Epithelial cell of esophagus (primary cell): Measurements from ENCODE around the gene CEP192.

ENCODE experiments used
- DNase-seq: peaks from one replicate; pipeline ENCODE4 v3.0.0; 2010; ENCODE audit warnings: low read depth
- H3K4me3 ChIP-seq: 2 replicates; pipeline ENCODE4 v1.5.1; 2011; ENCODE audit warnings: mild to moderate bottlenecking, low read length, control low read depth
- CTCF ChIP-seq: IDR thresholded peaks from 2 replicates; pipeline ENCODE4 v1.5.1; 2011; ENCODE audit warnings: low read depth, mild to moderate bottlenecking, low read length, control low read depth, inconsistent platforms; ENCODE audit not compliant: insufficient read depth; ENCODE audit errors: missing control alignments

CEP192 gene

DNA sequence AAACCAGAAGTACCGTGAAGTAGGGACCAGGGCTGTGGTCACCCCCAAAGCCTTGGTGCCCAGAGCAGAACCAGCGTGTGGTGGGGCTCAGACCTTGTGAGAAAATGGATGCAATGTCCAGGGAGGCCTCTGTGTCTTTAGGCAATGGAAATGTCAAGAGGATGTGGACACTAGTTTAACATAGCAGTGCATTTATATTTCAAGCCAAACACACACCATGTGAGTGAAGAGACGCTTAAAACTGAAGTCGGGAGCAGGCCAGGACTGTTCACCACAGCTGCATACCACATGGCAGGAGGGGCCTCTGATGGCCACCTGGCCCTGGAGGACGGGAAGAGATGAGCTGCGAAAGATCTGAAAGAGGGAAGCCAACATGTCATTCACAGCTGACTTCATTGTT is 140.1 kb downstream of the CEP192 start:
- no peak for DNase-seq

GRCh38 chr18:13134551-13135401 is 143.6 kb downstream of the CEP192 start:
- DNase-seq: no peak
- TF ChIP-seq CTCF: no peak
- no peak overlapping the region for H3K4me3 ChIP-seq

More for the DNA sequence above, 140.1 kb downstream of the CEP192 start:
- TF ChIP-seq CTCF: no peak
- H3K4me3 ChIP-seq: no peak overlapping the region

- TF ChIP-seq CTCF: no peak
- DNase-seq: peak; percentile 24
- H3K4me3 ChIP-seq: peak overlapping the region; percentile 48
Measured at GRCh38 chr18:13136056-13136903, 145.1 kb downstream of the CEP192 start.

GRCh38 chr18:13136904-13137669 is 145.9 kb downstream of the CEP192 start:
- peak overlapping the region; percentile 48 for H3K4me3 ChIP-seq
- no peak for TF ChIP-seq CTCF
- peak; percentile 18 for DNase-seq

- TF ChIP-seq CTCF: no peak
- H3K4me3 ChIP-seq: peak overlapping the region; percentile 48
- DNase-seq: no peak
Measured at GRCh38 chr18:13137670-13138419, 146.7 kb downstream of the CEP192 start.
